ENCODE measurements around the gene SYT5. TPM values are rescaled to one million over a fixed set of nuclear protein-coding genes. Genes with fewer than 3 reads are reported as not detected.
"Not testable (repeated sequence)": the region's sequence is repeated elsewhere in the genome, so short reads cannot be mapped to it uniquely, and the experiment has no call there.

The SYT5 gene
- total RNA-seq, 1 experiment from 2014 or later, result 1.3 TPM

GRCh38 chr19:55157064-55157908, 22.8 kb downstream of the SYT5 start, which contains the start of gene TNNI3:
TNNI3 (minus strand) TSS chr19:55157732; CDS start chr19:55157589, 143 bp downstream.
- no peaks in the 10 kb centered on the region for H3K27me3 ChIP-seq (ENCODE audit: insufficient read depth, low read depth)
- CTCF ChIA-PET, result no interaction called here
- H3K4me1 ChIP-seq (replicated peaks; ENCODE audit: insufficient read depth), result peaks cover 19% of the 10 kb centered on the region
- H3K27ac ChIP-seq, result no peak within 1 kb of the TSS
- TF ChIP-seq EZH2 (IDR thresholded peaks at IDR 0.05; ENCODE audit: low read depth), result no peak
- no peak for TF ChIP-seq CTCF (conservative IDR thresholded peaks at IDR 0.05)
- H2AFZ ChIP-seq, result no peak within 1 kb of the TSS
- H3K4me2 ChIP-seq, result peak within 1 kb of the TSS; percentile 40; the same call in 1 of the 2 replicates
- H3K9me2 ChIP-seq (ENCODE audit: insufficient read depth), result no peaks in the 10 kb centered on the region
- no peak for DNase-seq
- H3K4me3 ChIP-seq, result no peak within 1 kb of the TSS
- H3F3A ChIP-seq (ENCODE audit: insufficient read depth, low read depth), result peaks cover 36% of the 10 kb centered on the region
- POLR2A ChIA-PET (ENCODE audit: unreplicated experiment), result no interaction called here
- H3K9me3 ChIP-seq (ENCODE audit: insufficient read depth, low read depth), result no peaks in the 10 kb centered on the region
- no TSS peak for BruUV-seq (replicated peaks)
- intact Hi-C loops (cut with micrococcal nuclease; ENCODE audit: unreplicated experiment), result no loop called here
- H3K36me3 ChIP-seq (ENCODE audit: low read depth), result no peaks in the 10 kb centered on the region
- no peaks in the 10 kb centered on the region for H4K20me1 ChIP-seq (ENCODE audit: insufficient read depth)
- H3K79me2 ChIP-seq (ENCODE audit: low read depth), result no peaks in the 10 kb centered on the region

GRCh38 chr19:55156202-55157063, 23.7 kb downstream of the SYT5 start:
- ChIA-PET CTCF (interaction anchor here (0.6 to 1.0 kb wide), 3 partner anchors 10 to 68 kb away, joined by 3 to 8 read pairs (median 3); no protein-coding TSS in a partner anchor), POLR2A (ENCODE audit: unreplicated experiment) (interaction anchor here (0.6 to 1.0 kb wide), 6 partner anchors 9 to 978 kb away, joined by 3 to 14 read pairs (median 5); partner anchors contain the start of genes DNAAF3 and KMT5C)
- H3K4me3 ChIP-seq, result no peak overlapping the region
- TF ChIP-seq EZH2 (IDR thresholded peaks at IDR 0.05; ENCODE audit: low read depth) (no peak), CTCF (conservative IDR thresholded peaks at IDR 0.05) (no peak)
- H3K9me2 ChIP-seq (ENCODE audit: insufficient read depth), result no peaks in the 10 kb centered on the region
- intact Hi-C loops (cut with micrococcal nuclease; ENCODE audit: unreplicated experiment), result no loop called here
- no peaks in the 10 kb centered on the region for H3K36me3 ChIP-seq (ENCODE audit: low read depth)
- H2AFZ ChIP-seq, result no peak overlapping the region
- H4K20me1 ChIP-seq (ENCODE audit: insufficient read depth), result no peaks in the 10 kb centered on the region
- peaks cover 19% of the 10 kb centered on the region for H3K4me1 ChIP-seq (replicated peaks; ENCODE audit: insufficient read depth)
- DNase-seq, result peak in 1 of 2 experiments; percentile 88
- H3K9me3 ChIP-seq (ENCODE audit: insufficient read depth, low read depth), result no peaks in the 10 kb centered on the region
- H3K79me2 ChIP-seq (ENCODE audit: low read depth), result no peaks in the 10 kb centered on the region
- H3K4me2 ChIP-seq, result no peak overlapping the region
- H3F3A ChIP-seq (ENCODE audit: insufficient read depth, low read depth), result peaks cover 34% of the 10 kb centered on the region
- no peak overlapping the region for H3K27ac ChIP-seq
- H3K27me3 ChIP-seq (ENCODE audit: insufficient read depth, low read depth), result no peaks in the 10 kb centered on the region
- no TSS peak for BruUV-seq (replicated peaks)

- H3K9me2 ChIP-seq (ENCODE audit: insufficient read depth); DNase-seq; H3K9me3 ChIP-seq (ENCODE audit: insufficient read depth, low read depth); intact Hi-C loops (cut with micrococcal nuclease; ENCODE audit: unreplicated experiment); H4K20me1 ChIP-seq (ENCODE audit: insufficient read depth); H3K4me3 ChIP-seq; H3K36me3 ChIP-seq (ENCODE audit: low read depth); H3K27ac ChIP-seq; H3K27me3 ChIP-seq (ENCODE audit: insufficient read depth, low read depth); H3K79me2 ChIP-seq (ENCODE audit: low read depth); BruUV-seq (replicated peaks); H2AFZ ChIP-seq; H3K4me2 ChIP-seq: not testable (repeated sequence)
- CTCF ChIA-PET, result interaction anchor here (0.6 to 1.0 kb wide), 2 partner anchors 9 to 11 kb away, joined by 3 read pairs; no protein-coding TSS in a partner anchor
- peaks cover 34% of the 10 kb centered on the region for H3F3A ChIP-seq (ENCODE audit: insufficient read depth, low read depth)
- POLR2A ChIA-PET (ENCODE audit: unreplicated experiment), result interaction anchor here (0.6 to 1.0 kb wide), 3 partner anchors 11 to 979 kb away, joined by 3 to 14 read pairs (median 6); partner anchors contain the start of genes DNAAF3 and KMT5C
- H3K4me1 ChIP-seq (replicated peaks; ENCODE audit: insufficient read depth), result peaks cover 19% of the 10 kb centered on the region
Measured at GRCh38 chr19:55155784-55156183, 24.3 kb downstream of the SYT5 start.

All from PC-9 (cell line).